ENCODE results near the gene PDGFA. TPM values are rescaled to one million over a fixed set of nuclear protein-coding genes. Genes with fewer than 3 reads are reported as not detected.

PDGFA gene
- total and polyA plus RNA-seq, 2 experiments from 2014 or later = 35.6 to 43.1 TPM

GRCh38 chr7:454356-455109 lies 65.1 kb downstream of the PDGFA start:
- peaks cover 12% of the 10 kb centered on the region for H3K27me3 Mint-ChIP-seq (ENCODE audit: insufficient read depth, low read depth, poor library complexity)
- DNase-seq (ENCODE audit: low spot score) (no peak), ATAC-seq (no peak)
- no peak overlapping the region for H2AFZ ChIP-seq
- H3K4me1 ChIP-seq (ENCODE audit: insufficient read depth) = peaks cover 15% of the 10 kb centered on the region
- H3K36me3 ChIP-seq (ENCODE audit: insufficient read depth) = no peaks in the 10 kb centered on the region
- H3K9me3 Mint-ChIP-seq = no peaks in the 10 kb centered on the region
- no peaks in the 10 kb centered on the region for H3F3A ChIP-seq (replicated peaks; ENCODE audit: low read depth)
- TF ChIP-seq ZNF331 (CRISPR knock-in tag; IDR thresholded peaks at IDR 0.05; ENCODE audit: low read depth) = no peak
- no peak for TF ChIP-seq CREB1 (CRISPR knock-in tag; IDR thresholded peaks at IDR 0.05; ENCODE audit: low read depth)
- TF ChIP-seq ZNF462 (CRISPR knock-in tag; IDR thresholded peaks at IDR 0.05) = no peak
- no peak for TF ChIP-seq ZNF114 (CRISPR knock-in tag; IDR thresholded peaks at IDR 0.05)
- H3K4me3 ChIP-seq = no peak overlapping the region
- no peak overlapping the region for H3K4me3 Mint-ChIP-seq
- no peak overlapping the region for H3K27ac Mint-ChIP-seq
- no peaks in the 10 kb centered on the region for H3K9me2 ChIP-seq (ENCODE audit: insufficient read depth)
- H3K79me2 ChIP-seq (replicated peaks; ENCODE audit: insufficient read depth) = no peaks in the 10 kb centered on the region
- peaks cover 16% of the 10 kb centered on the region for H3K27me3 ChIP-seq (ENCODE audit: insufficient read depth)
- peaks cover 19% of the 10 kb centered on the region for H3K4me1 Mint-ChIP-seq
- no peaks in the 10 kb centered on the region for H3K36me3 Mint-ChIP-seq (ENCODE audit: low read depth)
- no peaks in the 10 kb centered on the region for H4K20me1 ChIP-seq (replicated peaks; ENCODE audit: insufficient read depth)
- H3K4me2 ChIP-seq = no peak overlapping the region
- no peak overlapping the region for H3K27ac ChIP-seq (ENCODE audit: low read depth)

Data from GM23338 (cell line).